VCaP (cell line): ENCODE data around the gene MRTO4.

Source experiments
- H3K27ac ChIP-seq: fragments of 450-650 bp; 2 replicates; pipeline ENCODE4 v1.5.1; 2017
- CTCF ChIP-seq: fragments of 450-650 bp; conservative IDR thresholded peaks from 2 replicates; pipeline ENCODE4 v1.5.1; 2017; ENCODE audit warnings: mild to moderate bottlenecking, moderate library complexity

The MRTO4 gene

GRCh38 chr1:19251305-19252196 is at the start of gene MRTO4, which contains the start of gene EMC1:
TSS of gene MRTO4 (plus strand) at chr1:19251805. CDS start at chr1:19251836, 31 bp downstream.
TSS of gene EMC1 (minus strand) at chr1:19251524. CDS start at chr1:19251509, 15 bp downstream.
- peak within 1 kb of the TSS; percentile 99 for H3K27ac ChIP-seq
- TF ChIP-seq CTCF: no peak

DNA sequence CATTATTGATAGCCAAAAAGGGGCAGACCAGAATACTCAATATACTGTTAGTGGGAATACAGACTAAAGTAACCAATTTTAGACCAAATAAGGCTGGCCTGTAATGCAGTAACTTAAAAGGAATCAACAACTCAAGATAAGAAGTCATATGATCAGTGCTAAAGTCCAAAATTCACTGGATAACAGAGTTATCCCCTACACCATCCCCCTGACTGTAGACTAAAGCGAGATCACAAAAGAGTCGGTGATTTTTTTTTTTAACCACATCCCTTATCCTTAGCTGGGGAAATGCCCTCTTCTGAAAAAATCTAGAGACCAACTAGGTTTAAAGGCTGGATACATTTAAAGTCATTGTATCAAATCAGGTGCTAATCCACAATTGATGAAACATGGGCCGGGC is 49.2 kb upstream of the MRTO4 start:
- TF ChIP-seq CTCF: no peak
- peak overlapping the region; percentile 51 for H3K27ac ChIP-seq

DNA sequence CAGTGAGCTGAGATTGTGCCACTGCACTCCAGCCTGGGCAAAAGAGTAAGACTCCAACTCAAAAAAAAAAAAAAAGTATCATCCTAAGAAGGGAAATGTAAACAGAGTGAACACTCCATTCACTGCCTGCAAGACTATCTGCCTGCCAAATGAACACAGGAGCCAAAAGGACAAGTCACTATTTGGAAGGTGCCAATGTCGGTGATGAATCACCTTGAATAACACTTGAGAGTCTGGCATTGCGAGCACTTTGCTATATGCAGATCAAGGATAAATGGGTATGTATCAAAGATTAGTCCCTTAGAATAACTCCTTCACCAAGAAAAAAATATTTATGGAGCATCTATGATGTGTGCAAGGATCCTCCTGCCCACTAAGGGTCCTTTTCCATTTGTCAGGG is 48.2 kb upstream of the MRTO4 start:
- peak overlapping the region; percentile 51 for H3K27ac ChIP-seq
- TF ChIP-seq CTCF: no peak

DNA sequence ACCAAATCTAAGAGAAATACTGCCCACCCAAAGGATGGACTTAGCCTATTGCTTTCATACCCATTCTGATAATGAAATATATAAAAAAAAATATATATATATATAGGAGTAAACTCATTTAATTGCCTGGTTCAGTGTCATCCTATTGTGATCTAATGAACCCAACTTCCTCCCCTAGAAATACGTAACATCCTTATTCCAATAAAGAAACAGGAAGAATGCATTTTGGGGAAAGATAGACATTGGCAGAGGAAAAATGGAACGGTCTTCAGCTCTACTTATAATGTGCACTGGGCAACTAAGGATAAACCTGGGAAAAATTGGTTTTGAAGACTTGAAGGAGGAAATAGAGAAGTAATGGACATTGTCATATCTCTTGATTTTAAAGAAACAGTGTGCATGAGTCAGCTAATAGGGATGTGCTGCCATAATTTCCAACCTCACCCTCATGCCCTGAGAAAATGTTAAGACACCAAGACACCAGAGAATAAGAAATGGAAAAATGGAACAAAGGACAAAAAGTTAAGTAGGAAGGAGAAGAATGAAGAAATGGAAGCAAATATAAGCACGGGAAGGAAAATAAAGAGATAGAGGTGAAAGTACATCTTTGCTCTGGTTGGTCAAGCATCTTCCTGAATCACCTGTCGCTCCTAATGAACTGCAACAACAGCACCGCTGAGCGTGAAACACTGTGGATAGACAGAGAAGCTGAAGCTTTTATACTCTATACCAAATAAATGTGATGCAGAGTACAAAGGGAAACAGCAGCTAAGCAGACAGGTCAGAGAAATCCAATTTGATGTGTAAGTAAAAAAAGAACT is 46.9 kb upstream of the MRTO4 start:
- peak overlapping the region; percentile 51; the same call in 1 of the 2 replicates for H3K27ac ChIP-seq
- no peak for TF ChIP-seq CTCF

DNA sequence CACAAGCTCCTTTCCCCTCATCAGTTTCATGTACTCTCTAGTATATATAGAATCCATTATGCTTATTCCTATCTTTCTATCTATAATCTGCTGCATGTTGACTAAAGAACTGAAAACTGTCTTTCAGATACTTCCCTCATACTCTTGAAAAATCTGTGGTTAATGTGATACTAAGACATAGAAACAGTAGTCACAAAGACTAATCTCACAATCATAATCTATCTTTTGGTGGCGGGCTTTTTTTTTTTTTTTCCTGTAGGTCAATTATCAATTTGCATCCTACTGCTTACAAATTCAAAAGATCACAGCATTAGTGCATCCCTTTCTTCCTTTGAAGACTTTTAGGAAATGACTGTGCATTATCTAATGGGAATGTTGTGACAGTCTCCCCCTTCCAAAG is 46.2 kb upstream of the MRTO4 start:
- no peak for TF ChIP-seq CTCF

GRCh38 chr1:19205845-19206244 is 45.8 kb upstream of the MRTO4 start:
- no peak overlapping the region for H3K27ac ChIP-seq
- TF ChIP-seq CTCF: no peak

More for the DNA sequence above, 46.2 kb upstream of the MRTO4 start:
- H3K27ac ChIP-seq: no peak overlapping the region

DNA sequence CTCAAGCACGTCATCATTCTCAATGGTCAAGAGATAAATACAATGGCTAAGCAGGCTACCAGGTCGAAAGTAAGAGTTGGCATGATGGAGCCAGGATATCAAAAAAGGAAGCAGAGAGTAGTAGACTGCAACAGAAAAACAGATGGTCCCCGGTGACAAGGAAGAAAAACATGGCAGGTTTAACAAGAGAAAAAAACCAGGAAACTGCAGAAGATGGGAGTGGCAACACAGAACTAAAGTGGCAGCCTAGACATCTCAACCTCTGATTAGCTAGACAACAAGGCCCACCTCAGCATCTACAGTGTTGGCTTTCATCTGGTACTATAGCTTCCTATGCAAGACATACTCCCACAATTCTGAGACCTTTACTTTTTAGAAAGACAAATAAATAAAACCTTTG is 44.7 kb upstream of the MRTO4 start:
- no peak overlapping the region for H3K27ac ChIP-seq
- no peak for TF ChIP-seq CTCF
